Brain microvascular endothelial cell (primary cell): ENCODE results near the gene WDR27.

Experiments used
- DNase-seq: peaks from one replicate; pipeline ENCODE4 v3.0.0-alpha.2; 2020
- H3K27ac ChIP-seq: fragments of 250-450 bp; sonication (Bioruptor Pico); 2 replicates; pipeline ENCODE4 v1.5.1; 2020; ENCODE audit warnings: mild to moderate bottlenecking, moderate library complexity
- H3K27me3 ChIP-seq: fragments of 250-450 bp; sonication (Bioruptor Pico); replicated peaks from 2 replicates; pipeline ENCODE4 v1.5.1; 2020; ENCODE audit warnings: mild to moderate bottlenecking
- H3K36me3 ChIP-seq: fragments of 250-450 bp; sonication (Bioruptor Pico); replicated peaks from 2 replicates; pipeline ENCODE4 v1.5.1; 2020; ENCODE audit warnings: mild to moderate bottlenecking
- H3K4me3 ChIP-seq: 2 replicates; pipeline ENCODE4 v1.5.1; 2011; ENCODE audit warnings: low read depth, mild to moderate bottlenecking, control low read depth, low read length, moderate library complexity
- in situ Hi-C: cut with HindIII; loops from 2 replicates; pipeline ENCODE4 v1.10.0; 2017; ENCODE audit warnings: low sequenced_read_pairs, low pct_ligation_motif_present
- TF ChIP-seq, protein P1 (sequence below): IDR thresholded peaks from 2 replicates; pipeline ENCODE4 v1.5.1; 2011; ENCODE audit warnings: low read depth, mild to moderate bottlenecking, moderate library complexity, low read length, control low read depth, inconsistent platforms; ENCODE audit errors: missing control alignments

WDR27 gene

DNA sequence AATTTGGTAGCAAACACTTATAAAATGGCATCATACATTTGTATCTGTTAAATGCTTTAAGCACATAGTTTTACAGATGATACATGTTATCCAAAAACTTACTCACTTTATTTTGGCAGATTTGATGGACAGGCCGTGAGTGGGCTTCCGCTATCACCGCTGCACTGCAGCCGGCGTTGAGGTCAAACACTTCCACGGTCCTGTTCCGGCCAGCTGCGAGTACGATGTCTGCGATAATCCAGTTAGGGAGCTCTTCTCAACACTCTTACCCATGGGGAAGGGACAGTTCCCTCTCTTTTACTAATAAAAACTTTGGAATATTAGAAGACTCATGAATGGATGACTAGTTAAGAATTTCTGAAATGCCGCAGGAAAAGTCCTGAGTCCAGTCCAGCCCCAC, 69.0 kb downstream of the WDR27 start:
- in situ Hi-C loops, result no loop called here
- Histone ChIP-seq H3K27ac (no peak overlapping the region), H3K4me3 (no peak overlapping the region), H3K27me3 (no peaks in the 10 kb centered on the region), H3K36me3 (peaks cover 4% of the 10 kb centered on the region)
- TF ChIP-seq, protein P1, sequence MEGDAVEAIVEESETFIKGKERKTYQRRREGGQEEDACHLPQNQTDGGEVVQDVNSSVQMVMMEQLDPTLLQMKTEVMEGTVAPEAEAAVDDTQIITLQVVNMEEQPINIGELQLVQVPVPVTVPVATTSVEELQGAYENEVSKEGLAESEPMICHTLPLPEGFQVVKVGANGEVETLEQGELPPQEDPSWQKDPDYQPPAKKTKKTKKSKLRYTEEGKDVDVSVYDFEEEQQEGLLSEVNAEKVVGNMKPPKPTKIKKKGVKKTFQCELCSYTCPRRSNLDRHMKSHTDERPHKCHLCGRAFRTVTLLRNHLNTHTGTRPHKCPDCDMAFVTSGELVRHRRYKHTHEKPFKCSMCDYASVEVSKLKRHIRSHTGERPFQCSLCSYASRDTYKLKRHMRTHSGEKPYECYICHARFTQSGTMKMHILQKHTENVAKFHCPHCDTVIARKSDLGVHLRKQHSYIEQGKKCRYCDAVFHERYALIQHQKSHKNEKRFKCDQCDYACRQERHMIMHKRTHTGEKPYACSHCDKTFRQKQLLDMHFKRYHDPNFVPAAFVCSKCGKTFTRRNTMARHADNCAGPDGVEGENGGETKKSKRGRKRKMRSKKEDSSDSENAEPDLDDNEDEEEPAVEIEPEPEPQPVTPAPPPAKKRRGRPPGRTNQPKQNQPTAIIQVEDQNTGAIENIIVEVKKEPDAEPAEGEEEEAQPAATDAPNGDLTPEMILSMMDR, result no peak
- DNase-seq, result no peak

DNA sequence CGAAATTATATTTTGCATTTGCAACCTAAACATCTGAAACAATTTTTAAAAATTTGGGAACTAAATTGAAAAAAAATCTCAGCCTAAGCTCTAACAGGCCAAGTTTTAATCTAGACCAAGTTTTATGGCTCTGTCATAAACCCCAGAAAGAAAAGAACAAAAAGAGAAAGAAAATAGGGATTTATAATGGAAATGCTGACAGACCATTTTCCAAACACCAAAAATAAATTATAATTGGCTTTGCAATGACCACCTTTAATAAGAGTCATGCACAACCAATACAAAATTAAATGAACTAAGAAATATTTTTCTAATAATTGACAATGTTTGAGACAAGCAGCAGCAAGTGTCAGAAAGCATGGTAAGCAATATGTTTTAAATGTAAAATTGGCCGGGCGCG, 72.6 kb downstream of the WDR27 start:
- no peak overlapping the region for H3K4me3 ChIP-seq
- TF ChIP-seq, protein P1, result no peak
- no peak overlapping the region for H3K27ac ChIP-seq
- H3K27me3 ChIP-seq, result no peaks in the 10 kb centered on the region
- no peak for DNase-seq
- in situ Hi-C loops, result no loop called here
- H3K36me3 ChIP-seq, result peaks cover 2% of the 10 kb centered on the region

DNA sequence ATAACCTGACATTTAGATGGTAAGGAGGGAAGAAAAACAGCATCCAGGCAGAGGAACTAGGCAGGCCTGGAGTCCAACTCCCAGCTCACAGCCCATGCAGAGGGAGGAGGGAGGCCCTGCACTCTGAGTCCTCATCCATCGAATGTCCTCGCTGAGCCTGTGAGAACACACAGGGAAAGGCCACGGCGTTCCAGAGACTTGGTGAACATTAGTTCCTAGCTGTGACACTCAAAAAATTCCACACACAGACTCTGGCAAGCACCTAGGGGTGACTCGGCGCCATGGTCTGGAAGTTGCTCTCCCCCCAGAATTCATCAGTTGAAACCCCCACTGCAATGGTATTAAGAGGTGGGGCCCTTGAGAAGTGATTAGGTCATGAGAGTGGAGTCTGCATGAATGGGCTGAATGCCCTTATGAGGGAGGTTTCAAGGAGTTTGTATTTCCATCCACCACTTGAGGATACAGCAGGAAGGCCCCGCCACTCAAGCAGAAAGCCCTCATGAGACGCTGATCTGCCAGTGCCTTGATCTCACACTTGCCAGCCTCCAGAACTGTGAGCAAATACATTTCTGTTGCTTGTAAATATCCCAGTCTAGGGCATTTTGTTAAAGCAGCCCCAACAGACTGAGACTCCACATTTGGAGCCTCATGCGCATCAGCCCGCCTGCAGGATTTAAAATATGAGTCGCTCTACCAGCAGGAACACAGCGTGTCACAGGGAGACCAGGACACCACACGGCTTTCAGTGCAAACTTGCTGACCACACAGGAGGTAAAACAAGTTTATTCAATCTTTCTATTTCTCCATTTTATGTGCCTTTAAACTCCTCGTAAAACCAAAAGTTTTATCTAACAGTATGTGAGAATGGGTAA, 73.9 kb downstream of the WDR27 start:
- TF ChIP-seq, protein P1, result no peak
- Histone ChIP-seq H3K27me3 (no peaks in the 10 kb centered on the region), H3K4me3 (no peak overlapping the region), H3K36me3 (no peaks in the 10 kb centered on the region), H3K27ac (no peak overlapping the region)
- in situ Hi-C loops, result no loop called here
- no peak for DNase-seq

DNA sequence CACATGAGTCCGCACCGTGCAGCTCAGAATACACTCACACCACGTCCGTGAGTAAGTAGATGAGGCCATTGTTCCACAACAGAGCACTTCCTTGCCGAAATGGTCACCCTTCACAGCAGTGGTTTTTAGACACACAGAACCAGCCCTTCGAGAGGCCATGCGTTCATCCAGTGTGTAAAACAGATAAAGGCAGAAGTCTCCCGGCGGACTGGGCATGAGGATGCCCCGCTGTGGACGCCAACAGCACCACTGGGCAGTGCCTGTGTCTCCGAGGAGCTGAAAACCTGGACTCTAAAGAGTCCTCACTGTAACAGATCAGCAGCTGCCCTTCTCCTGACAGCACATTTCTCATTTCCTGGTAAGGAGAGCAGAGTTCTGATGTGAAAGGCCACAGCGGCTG, 75.2 kb downstream of the WDR27 start:
- in situ Hi-C loops, result no loop called here
- no peak overlapping the region for H3K4me3 ChIP-seq
- DNase-seq, result no peak
- no peaks in the 10 kb centered on the region for H3K27me3 ChIP-seq
- TF ChIP-seq, protein P1, result no peak
- H3K27ac ChIP-seq, result no peak overlapping the region
- no peaks in the 10 kb centered on the region for H3K36me3 ChIP-seq

DNA sequence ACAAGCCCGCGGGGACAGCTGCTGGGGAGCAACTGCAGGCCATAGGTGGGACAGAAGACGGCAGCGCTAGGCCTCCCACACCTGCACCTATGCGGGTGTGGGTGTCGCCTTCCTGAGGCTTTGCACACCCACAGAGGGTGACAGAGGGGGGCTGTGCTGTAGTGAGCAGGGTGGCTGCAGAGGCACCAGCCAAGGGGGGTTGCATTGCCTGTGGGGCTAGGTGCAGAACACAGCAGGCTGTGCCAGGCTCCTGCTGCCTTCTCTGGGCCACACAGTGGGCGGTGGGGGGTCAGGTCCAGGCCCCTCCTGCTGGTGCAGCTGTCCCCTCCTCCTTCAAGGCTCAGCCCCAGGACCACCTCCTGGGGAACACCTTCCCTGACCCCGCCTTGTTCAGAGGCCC, 75.7 kb downstream of the WDR27 start:
- no peak overlapping the region for H3K27ac ChIP-seq
- no peaks in the 10 kb centered on the region for H3K27me3 ChIP-seq
- TF ChIP-seq, protein P1, result no peak
- H3K36me3 ChIP-seq, result no peaks in the 10 kb centered on the region
- H3K4me3 ChIP-seq, result no peak overlapping the region
- in situ Hi-C loops, result no loop called here
- DNase-seq, result no peak

DNA sequence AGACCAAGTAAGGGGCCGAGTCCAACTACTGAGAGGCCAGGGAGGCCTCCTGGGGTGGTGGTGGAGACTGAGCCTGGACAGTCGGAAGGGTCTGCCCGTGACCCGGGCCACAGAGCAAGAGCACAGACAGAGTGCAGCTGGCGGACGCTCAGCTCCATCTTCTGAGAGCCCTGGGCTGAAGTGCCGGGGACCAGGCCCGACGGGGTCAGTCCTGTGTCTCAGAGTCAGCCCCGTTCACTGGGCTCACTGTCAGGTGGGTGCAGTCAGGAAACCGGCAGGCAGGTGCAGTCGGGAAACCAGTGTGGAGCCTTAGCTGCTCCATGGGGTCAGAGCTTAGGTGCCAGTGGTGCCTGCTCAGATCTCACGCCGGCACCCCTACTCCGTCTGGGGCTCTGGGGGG, 76.5 kb downstream of the WDR27 start:
- no peak for DNase-seq
- Histone ChIP-seq H3K4me3 (no peak overlapping the region), H3K36me3 (no peaks in the 10 kb centered on the region), H3K27me3 (no peaks in the 10 kb centered on the region), H3K27ac (no peak overlapping the region)
- in situ Hi-C loops, result no loop called here
- TF ChIP-seq, protein P1, result no peak
